GM15510 (cell line): ENCODE measurements around the gene SLC35F6.

Experiments
- POLR2A ChIP-seq: IDR thresholded peaks from 3 replicates; pipeline ENCODE4 v1.6.1; 2011; ENCODE audit warnings: borderline replicate concordance; ENCODE audit not compliant: insufficient read length; ENCODE audit errors: extremely low read depth

Gene SLC35F6

DNA sequence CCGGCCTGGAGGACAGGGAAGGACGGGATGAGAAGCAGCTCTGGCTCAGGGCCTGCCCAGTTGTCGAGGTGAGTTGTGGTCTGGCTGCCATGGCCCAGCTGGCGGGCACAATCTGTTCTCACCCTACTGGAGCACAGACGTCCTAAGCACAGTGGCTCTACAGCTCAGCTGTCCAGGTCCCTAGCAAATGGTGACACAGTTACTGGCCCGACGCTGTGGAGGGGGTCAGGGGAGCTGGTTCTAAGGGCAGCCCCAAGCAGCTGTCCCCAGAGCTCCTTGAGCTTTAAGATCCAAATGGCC, 38.6 kb upstream of the SLC35F6 start:
- TF ChIP-seq POLR2A: no peak

DNA sequence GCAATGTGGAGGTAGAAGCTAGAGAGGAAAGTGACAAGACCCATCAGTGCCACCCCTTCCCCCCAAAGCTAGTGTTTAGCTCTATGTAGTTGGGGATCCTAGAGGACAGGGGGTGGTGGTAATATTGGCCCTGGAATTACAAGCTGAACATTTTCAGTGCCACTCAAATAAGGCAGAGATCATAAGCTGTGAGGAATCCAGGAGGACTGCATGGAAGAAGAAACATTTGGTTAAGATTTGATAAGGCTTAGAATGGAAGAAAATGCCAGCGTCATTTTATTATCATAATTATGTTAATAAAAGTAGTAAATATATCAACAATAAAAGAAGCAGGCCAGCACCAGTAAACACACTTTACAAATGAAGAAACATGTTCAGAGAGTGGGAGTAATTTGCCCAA, 37.9 kb upstream of the SLC35F6 start:
- TF ChIP-seq POLR2A: no peak

DNA sequence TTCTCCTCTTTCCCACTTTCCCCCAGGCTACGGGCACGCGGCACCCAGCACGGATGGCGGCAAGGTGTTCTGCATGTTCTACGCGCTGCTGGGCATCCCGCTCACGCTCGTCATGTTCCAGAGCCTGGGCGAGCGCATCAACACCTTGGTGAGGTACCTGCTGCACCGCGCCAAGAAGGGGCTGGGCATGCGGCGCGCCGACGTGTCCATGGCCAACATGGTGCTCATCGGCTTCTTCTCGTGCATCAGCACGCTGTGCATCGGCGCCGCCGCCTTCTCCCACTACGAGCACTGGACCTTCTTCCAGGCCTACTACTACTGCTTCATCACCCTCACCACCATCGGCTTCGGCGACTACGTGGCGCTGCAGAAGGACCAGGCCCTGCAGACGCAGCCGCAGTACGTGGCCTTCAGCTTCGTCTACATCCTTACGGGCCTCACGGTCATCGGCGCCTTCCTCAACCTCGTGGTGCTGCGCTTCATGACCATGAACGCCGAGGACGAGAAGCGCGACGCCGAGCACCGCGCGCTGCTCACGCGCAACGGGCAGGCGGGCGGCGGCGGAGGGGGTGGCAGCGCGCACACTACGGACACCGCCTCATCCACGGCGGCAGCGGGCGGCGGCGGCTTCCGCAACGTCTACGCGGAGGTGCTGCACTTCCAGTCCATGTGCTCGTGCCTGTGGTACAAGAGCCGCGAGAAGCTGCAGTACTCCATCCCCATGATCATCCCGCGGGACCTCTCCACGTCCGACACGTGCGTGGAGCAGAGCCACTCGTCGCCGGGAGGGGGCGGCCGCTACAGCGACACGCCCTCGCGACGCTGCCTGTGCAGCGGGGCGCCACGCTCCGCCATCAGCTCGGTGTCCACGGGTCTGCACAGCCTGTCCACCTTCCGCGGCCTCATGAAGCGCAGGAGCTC, 36.2 kb upstream of the SLC35F6 start:
- TF ChIP-seq POLR2A: no peak

DNA sequence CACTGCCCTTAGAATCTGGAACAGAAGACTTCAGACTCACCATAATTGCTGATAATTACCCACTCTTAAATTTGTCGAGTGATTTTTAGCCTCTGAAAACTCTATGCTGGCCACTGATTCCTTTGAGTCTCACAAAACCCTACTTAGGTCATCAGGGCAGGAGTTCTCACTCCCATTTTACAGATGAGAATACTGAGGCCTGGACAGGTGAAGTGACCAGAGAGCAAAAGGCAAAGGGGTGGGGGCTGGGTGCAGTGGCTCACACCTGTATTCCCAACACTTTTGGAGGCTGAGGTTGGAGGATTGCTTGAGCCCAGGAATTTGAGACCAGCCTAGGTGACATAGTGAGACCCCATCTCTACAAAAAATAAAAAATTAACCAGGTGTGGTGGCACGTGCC, 34.8 kb upstream of the SLC35F6 start:
- no peak for TF ChIP-seq POLR2A

DNA sequence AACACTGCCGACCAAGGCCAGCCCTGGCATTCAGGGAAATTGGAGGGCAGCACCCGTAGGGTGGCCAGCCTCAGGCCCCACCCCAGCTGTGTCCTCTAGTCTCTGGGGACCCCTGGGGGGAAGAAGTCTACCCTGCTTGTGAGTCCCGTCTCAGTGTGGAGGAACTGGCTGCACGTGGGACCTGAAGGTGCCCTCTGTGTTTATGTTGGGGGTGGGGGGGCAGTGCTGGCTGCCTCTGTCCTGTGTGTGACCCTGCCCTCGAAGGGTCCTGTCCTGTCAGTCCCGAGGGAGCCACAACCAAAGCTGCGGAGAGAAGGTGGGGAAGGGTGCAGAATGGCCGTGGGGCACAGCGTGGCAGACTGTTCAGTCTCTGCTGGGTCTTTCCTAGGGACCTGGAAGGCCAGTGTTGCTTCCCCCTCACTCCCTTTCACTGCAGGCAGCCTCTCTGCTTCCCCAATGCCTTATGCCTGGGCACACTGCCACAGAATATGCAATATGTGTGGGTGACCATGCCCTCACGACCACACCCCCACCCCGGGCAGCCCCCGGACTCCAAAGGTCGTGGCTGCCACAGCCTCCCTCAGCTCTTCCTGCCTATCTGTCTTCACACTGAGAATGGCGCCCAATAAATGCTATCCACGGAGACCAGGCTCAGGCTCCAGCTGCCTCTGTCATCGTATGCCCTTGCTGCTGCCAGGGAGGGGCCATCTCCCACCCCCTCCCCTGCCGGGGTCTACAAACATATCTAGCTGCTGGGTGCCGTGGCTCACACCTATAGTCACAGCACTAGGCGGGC, 33.3 kb upstream of the SLC35F6 start:
- no peak for TF ChIP-seq POLR2A

DNA sequence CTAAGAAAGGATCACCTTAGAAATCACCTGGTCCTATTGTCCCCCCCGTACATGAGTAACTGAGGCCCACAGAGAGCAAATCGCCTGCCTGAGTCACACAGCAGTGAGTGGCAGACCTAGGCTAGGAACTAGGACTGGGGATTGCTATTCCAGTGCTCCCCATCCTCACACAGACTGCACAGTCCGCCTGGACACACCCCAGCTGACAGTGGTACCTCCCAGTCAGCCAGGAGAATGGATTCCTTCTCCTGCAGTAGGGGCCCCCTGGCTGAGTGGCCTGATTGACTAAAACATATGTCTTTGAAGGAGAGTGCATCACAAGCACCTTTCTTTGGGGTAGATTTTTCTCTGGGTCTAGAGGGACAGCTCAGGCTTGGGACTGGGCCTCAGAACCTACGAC, 32.4 kb upstream of the SLC35F6 start:
- TF ChIP-seq POLR2A: no peak

DNA sequence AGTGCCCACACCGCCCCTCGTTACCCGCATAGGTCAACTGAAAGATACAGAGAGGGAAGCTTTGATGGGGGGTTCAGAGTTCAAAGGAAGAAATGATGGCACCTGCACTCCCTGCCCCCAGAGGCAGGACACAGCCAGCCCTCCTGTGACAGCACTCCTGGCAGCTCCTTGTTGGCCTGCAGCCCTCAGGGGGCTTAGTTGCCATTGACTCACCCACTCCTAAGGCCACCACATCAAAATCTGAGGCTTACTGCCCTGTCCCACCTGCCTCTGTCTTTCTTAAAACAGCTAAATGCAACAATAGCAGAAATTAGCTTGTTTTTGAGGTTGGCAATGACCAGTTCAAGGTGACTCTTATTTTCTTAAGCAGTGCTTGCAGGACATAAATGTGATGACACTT, 31.6 kb upstream of the SLC35F6 start:
- no peak for TF ChIP-seq POLR2A

DNA sequence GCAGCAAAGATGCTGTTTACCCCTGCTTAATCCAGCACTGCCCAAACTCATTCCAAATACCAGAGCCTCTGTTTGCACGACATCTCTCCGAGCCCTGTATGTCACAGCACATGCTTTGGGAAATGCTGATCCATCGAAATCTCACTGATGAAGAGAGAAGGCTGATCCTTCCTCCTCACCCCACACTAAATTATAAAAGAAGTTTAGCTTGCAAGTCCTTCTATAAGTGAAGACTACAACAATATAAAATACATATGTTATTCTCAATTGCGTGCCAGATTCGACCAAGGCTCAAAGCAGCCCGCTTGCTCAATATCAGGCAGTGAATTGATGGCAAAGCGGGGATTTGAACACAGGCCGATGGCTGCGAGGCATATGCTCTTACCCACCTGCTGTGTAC, 30.7 kb upstream of the SLC35F6 start:
- no peak for TF ChIP-seq POLR2A

DNA sequence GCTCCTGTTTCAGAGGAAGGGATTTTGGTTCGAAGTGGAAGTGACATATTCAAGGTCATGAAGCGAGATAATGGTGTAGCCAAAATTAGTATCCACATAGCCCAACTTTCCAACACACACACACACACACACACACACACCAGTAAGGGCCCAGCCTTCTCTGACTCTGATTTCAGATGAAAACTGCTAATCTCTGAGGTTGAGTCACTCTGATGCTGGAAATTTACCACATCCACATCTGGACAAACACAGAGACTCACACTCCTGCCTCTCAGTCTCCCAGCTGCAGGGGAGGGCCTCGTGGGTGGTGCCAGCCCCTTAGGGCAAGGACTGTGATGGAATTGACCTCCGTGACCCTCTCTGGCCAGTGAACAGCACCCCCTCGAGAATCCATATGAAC, 29.0 kb upstream of the SLC35F6 start:
- TF ChIP-seq POLR2A: no peak

DNA sequence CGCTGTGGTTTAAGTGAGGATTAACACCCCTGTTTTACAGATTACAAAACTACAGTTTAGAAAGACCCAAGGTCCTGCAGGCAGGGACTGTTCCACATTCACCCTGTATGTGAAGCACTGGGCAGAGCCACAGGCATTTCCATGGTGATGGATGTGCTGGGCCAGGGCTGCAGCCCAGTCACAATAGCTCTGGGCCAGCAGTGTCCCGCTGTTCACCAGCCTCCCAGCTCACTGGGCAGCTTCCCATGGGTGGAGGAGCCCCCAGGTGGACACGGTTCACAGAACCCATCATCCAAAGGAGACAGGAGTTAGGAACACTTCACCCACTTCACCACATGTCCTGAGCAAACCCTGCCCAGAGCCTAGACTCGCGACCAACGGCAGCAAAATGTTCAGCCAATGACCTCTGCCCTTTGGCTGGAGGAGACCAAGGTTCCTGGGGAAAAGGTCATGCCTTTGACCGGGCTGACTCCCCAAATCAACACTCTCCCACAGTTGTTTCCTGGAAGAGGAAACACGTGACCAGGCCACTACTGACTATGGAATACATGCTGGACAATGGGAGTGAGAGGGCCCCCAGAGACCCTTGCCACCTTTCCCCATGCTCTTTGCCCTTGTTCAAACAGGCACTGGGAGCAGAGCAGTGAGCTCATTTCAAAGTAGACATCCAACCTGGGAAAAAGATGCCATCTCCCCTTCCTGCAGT, 28.0 kb upstream of the SLC35F6 start:
- TF ChIP-seq POLR2A: no peak

DNA sequence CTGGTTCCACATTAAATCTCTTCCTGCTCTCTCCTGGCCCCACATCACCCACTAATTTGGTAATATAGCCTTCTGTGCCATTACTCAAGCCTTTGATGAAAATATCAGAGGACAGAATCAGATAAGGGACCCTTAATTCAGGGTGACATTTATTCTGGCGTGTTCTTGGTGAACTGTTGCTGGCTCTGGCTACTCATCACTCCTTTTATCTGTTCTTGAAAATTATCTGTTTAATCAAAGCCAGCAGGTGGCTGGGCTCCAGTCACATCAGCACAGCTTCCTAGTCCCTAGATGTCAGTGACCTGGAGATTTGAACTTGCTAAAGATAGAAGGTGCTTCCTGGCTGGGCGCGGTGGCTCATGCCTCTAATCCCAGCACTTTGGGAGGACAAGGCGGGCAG, 26.9 kb upstream of the SLC35F6 start:
- no peak for TF ChIP-seq POLR2A

DNA sequence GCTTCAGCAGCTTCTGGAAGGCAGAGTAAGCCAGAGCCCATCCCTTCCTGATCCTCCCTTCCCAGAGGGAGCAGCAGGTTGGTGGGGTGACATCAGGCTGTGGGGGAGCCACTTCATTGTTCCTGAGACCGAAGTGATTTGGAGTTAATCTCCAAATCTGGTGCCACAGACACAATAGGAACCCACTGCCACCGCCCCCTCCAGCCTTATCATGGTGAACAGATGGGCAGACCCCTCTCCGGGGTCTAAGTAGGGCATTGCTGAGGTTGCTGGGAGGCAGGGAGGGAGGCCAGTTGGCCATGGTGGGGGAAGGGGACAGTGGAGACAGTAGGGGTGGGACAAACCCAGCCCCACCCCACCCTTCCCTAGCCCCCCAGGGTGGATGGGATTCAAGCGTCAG, 25.6 kb upstream of the SLC35F6 start:
- no peak for TF ChIP-seq POLR2A

DNA sequence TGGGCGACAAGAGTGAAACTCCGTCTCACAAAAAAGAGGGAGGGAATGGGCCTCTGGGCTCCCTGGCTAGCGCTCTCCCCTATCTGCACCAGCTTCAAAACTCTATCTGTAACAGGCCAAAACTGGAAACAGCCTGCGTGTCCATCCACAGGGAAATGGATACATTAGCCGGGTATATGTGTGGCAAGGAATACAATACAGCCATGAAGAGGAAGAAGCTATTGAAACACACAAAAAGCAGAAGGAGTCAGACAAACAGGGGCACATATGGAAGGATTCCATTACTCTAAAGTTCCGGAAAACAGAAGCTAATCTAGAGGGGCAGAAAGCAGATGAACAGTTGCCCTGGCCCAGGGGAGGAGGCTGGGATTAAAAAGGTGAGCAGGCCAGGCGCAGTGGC, 24.6 kb upstream of the SLC35F6 start:
- no peak for TF ChIP-seq POLR2A

DNA sequence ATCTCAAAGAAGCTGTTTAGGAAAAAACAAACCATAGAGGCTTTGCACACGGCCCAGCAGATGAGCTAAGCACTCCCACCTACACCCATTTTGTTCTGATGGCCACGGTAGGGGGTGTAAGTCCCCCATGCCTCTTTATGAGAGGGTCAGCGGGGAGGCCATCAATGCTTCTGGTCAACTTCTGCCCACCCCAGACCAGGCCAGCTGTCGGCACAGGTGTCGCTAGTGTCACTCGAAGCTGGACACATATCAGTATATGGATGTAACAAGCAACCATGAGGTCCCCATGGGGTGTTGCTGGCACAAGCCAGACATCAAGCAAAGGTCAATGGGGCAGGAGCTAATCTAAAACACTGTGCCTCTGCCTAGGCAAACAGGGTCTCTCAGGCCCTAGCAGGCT, 23.7 kb upstream of the SLC35F6 start:
- TF ChIP-seq POLR2A: no peak

DNA sequence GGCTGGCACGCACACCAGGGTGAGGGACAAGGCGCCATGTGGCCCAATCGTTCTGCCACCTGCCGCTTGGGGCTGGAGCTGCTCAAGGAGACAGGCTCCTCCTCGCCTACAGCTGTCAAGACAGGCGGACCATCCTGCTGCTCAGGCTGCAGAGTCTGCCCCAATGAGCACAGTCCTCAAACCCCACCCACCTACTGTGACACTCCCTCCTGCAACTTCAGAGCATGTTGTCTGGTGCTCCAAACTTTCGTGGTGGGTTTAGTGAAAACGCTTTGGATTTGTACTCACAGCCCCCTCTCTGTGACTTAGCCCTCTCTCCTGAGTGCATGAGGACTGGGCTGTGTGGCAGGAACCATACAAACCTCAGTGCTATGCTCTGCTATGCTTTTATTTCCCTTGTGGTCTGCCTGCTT, 23.2 kb upstream of the SLC35F6 start:
- no peak for TF ChIP-seq POLR2A

DNA sequence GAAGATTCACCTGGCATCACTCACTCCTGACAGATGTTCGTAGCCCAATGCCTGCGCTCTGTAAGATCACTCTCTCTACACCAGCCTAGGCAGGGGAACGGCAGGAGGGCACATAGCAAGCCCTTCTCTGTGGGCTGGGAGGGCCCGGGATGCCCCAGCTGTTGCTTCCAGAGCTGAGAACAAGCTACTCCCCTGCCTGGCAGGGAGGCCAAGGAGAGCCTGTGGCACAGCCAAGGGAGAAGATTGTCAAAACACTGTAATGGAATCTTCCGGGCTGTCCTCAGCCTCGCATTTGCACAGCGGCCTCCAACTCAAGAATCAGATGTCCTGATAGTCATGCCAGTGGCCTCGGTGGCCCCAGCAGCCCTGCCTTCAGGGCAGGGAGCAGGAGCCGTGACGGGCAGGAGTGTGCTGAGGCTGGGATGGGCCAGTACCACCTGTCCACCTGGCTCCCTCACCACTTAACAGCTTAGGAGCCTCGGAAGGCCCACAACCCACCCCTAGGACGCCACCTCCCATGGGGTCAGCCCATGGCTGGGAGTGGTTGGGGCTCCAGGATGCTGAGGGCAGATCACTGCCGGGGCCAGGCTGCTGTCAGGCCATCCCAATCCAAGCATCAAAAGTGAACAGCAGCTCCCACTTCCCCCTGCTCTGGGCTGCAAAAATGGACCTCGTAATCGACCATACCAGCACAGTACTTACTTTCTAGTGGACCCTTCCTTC, 21.9 kb upstream of the SLC35F6 start:
- no peak for TF ChIP-seq POLR2A

DNA sequence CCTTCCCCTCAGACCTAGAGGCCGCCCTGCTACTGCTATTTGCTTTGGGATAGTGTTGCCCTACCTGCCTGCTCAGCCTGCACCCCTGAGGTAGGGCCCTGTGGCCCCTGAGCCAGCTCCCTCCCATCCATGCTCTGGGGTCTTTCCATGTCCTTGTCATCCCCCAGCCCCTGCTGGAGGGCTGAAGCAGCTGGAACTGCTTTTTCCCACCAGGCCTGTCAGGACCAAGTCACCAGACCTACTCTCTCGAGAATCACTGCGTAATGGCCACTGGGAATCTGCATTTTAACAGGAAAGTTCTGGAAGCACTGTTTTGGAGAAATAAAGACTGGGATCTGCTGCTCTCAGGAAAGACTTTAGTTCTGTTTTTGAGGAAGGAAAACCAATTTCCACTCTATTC, 20.2 kb upstream of the SLC35F6 start:
- no peak for TF ChIP-seq POLR2A
